ENCODE data around the gene SYTL3. TPM values are rescaled to one million over a fixed set of nuclear protein-coding genes. Genes with fewer than 3 reads are reported as not detected.

The SYTL3 gene
- total RNA-seq, 1 experiment from 2014 or later, result 7.8 TPM

DNA sequence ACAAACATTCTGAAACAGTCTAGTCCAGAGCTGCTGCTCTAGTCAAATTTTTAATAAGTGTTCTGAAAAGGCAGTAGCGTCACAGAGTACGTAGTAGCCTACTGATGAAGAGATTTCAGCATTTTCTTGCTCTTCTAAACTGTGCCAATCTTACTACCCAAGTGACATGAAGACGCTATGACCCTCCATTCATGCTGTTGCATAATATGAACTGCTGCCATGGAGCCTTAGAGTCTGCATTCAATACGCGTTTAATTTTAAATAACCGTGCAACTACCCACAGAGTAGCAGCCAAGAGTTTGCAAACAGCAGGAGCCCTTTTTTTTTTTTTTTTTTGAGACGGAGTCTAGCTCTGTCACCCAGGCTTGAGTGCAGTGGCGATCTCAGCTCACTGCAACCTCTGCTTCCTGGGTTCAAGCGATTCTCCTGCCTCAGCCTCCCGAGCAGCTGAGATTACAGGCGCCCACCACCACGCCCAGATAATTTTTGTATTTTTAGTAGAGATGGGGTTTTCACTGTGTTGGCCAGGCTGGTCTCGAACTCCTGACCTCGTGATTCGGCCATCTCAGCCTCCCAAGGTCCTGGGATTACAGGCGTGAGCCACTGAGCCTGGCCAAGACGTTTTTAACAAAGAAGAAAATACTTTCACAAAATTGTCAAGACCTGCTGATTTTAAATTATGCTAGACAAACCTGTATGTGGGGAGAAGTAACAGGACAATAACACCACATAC lies 125.0 kb downstream of the SYTL3 start:
- BruUV-seq (replicated peaks), result no TSS peak
- Histone ChIP-seq H3K27ac (peak overlapping the region; percentile 86), H3K4me2 (peak overlapping the region; percentile 52), H3K36me3 (ENCODE audit: low read depth) (peaks cover 90% of the 10 kb centered on the region), H3K9me3 (ENCODE audit: insufficient read depth, low read depth) (no peaks in the 10 kb centered on the region), H3F3A (ENCODE audit: insufficient read depth, low read depth) (peaks cover 98% of the 10 kb centered on the region), H3K27me3 (ENCODE audit: insufficient read depth, low read depth) (no peaks in the 10 kb centered on the region), H4K20me1 (ENCODE audit: insufficient read depth) (peaks cover 50% of the 10 kb centered on the region), H3K79me2 (ENCODE audit: low read depth) (peaks cover 97% of the 10 kb centered on the region), H3K4me3 (no peak overlapping the region), H3K9me2 (ENCODE audit: insufficient read depth) (no peaks in the 10 kb centered on the region), H2AFZ (no peak overlapping the region), H3K4me1 (replicated peaks; ENCODE audit: insufficient read depth) (peaks cover 90% of the 10 kb centered on the region)
- TF ChIP-seq EZH2 (IDR thresholded peaks at IDR 0.05; ENCODE audit: low read depth), result no peak
- TF ChIP-seq, protein P1, sequence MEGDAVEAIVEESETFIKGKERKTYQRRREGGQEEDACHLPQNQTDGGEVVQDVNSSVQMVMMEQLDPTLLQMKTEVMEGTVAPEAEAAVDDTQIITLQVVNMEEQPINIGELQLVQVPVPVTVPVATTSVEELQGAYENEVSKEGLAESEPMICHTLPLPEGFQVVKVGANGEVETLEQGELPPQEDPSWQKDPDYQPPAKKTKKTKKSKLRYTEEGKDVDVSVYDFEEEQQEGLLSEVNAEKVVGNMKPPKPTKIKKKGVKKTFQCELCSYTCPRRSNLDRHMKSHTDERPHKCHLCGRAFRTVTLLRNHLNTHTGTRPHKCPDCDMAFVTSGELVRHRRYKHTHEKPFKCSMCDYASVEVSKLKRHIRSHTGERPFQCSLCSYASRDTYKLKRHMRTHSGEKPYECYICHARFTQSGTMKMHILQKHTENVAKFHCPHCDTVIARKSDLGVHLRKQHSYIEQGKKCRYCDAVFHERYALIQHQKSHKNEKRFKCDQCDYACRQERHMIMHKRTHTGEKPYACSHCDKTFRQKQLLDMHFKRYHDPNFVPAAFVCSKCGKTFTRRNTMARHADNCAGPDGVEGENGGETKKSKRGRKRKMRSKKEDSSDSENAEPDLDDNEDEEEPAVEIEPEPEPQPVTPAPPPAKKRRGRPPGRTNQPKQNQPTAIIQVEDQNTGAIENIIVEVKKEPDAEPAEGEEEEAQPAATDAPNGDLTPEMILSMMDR (conservative IDR thresholded peaks at IDR 0.05), result no peak
- CTCF ChIA-PET, result interaction anchor here (0.7 kb wide), 1 partner anchor 234 kb away, joined by 4 read pairs; no protein-coding TSS in a partner anchor
- DNase-seq, result peak in 1 of 2 experiments; percentile 31
- POLR2A ChIA-PET (ENCODE audit: unreplicated experiment), result no interaction called here
- intact Hi-C loops (cut with micrococcal nuclease; ENCODE audit: unreplicated experiment), result loop anchor here (5.0 kb wide), 1 partner anchor 197 kb away; no protein-coding TSS in a partner anchor

GRCh38 chr6:158775832-158776231 lies 126.0 kb downstream of the SYTL3 start:
- DNase-seq, result no peak
- peaks cover 98% of the 10 kb centered on the region for H3F3A ChIP-seq (ENCODE audit: insufficient read depth, low read depth)
- POLR2A ChIA-PET (ENCODE audit: unreplicated experiment), result no interaction called here
- peaks cover 98% of the 10 kb centered on the region for H3K4me1 ChIP-seq (replicated peaks; ENCODE audit: insufficient read depth)
- H2AFZ ChIP-seq, result no peak overlapping the region
- H3K27ac ChIP-seq, result peak overlapping the region; percentile 86
- no peak overlapping the region for H3K4me3 ChIP-seq
- H3K27me3 ChIP-seq (ENCODE audit: insufficient read depth, low read depth), result no peaks in the 10 kb centered on the region
- TF ChIP-seq, protein P1 (conservative IDR thresholded peaks at IDR 0.05), result no peak
- TF ChIP-seq EZH2 (IDR thresholded peaks at IDR 0.05; ENCODE audit: low read depth), result no peak
- H3K79me2 ChIP-seq (ENCODE audit: low read depth), result peaks cover 97% of the 10 kb centered on the region
- intact Hi-C loops (cut with micrococcal nuclease; ENCODE audit: unreplicated experiment), result no loop called here
- no peaks in the 10 kb centered on the region for H3K9me2 ChIP-seq (ENCODE audit: insufficient read depth)
- H3K9me3 ChIP-seq (ENCODE audit: insufficient read depth, low read depth), result no peaks in the 10 kb centered on the region
- CTCF ChIA-PET, result no interaction called here
- peaks cover 90% of the 10 kb centered on the region for H3K36me3 ChIP-seq (ENCODE audit: low read depth)
- H4K20me1 ChIP-seq (ENCODE audit: insufficient read depth), result peaks cover 52% of the 10 kb centered on the region
- peak overlapping the region; percentile 23; the same call in 1 of the 2 replicates for H3K4me2 ChIP-seq
- BruUV-seq (replicated peaks), result no TSS peak

DNA sequence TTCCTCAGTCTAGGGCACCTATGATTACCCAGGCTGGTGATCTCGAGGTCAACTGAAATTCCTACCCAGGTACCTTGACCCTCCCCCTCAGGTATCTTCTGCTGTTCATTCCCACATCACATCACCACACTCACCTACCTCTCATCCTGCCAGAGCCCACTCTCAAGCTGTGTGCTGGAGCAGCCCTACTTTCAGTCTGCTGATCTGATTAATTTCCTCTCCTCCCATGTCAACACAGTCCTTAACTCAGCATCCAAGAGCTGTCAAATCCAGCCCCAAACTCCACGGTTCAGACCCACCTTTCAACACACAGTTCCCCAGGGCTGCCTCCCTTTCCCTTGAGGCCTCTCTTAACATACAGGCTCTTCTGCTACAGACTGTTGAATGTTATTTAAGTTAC lies 126.9 kb downstream of the SYTL3 start:
- Histone ChIP-seq H3K4me1 (replicated peaks; ENCODE audit: insufficient read depth) (peaks cover 99% of the 10 kb centered on the region), H3K4me2 (peak overlapping the region; percentile 13; the same call in 1 of the 2 replicates), H3K79me2 (ENCODE audit: low read depth) (peaks cover 97% of the 10 kb centered on the region), H3K36me3 (ENCODE audit: low read depth) (peaks cover 88% of the 10 kb centered on the region), H3K27me3 (ENCODE audit: insufficient read depth, low read depth) (no peaks in the 10 kb centered on the region), H3K4me3 (no peak overlapping the region), H3K27ac (peak overlapping the region; percentile 86), H3K9me3 (ENCODE audit: insufficient read depth, low read depth) (no peaks in the 10 kb centered on the region), H3K9me2 (ENCODE audit: insufficient read depth) (no peaks in the 10 kb centered on the region), H3F3A (ENCODE audit: insufficient read depth, low read depth) (peaks cover 98% of the 10 kb centered on the region), H2AFZ (no peak overlapping the region), H4K20me1 (ENCODE audit: insufficient read depth) (peaks cover 53% of the 10 kb centered on the region)
- POLR2A ChIA-PET (ENCODE audit: unreplicated experiment), result no interaction called here
- no TSS peak for BruUV-seq (replicated peaks)
- TF ChIP-seq, protein P1 (conservative IDR thresholded peaks at IDR 0.05), result no peak
- DNase-seq, result no peak
- intact Hi-C loops (cut with micrococcal nuclease; ENCODE audit: unreplicated experiment), result no loop called here
- CTCF ChIA-PET, result no interaction called here
